Right lobe of liver (tissue), 6 donors: ENCODE data around the gene LLGL2. TPM values are rescaled to one million over a fixed set of nuclear protein-coding genes. Genes with fewer than 3 reads are reported as not detected.

Experiments used
- ATAC-seq, 4 donors: fragments of 200-7000 bp; cut with Tn5 transposase; one replicate each; pipeline ENCODE4 v1.9.1; 2020; ENCODE audit warnings: mild to moderate bottlenecking in 4 of 4, moderate library complexity in 4 of 4
- DNase-seq, 3 donors: peaks; one replicate each; pipeline ENCODE4 v3.0.0-alpha.2; 2020
- H3K27ac ChIP-seq, 3 donors: fragments of 200-600 bp; one replicate each; pipeline ENCODE4 v1.8.0; 2022
- H3K27me3 ChIP-seq, 2 donors: fragments of 200-600 bp; one replicate each; pipeline ENCODE4 v1.8.0; 2022
- H3K36me3 ChIP-seq, 4 donors: fragments of 200-600 bp; sonication (generic) in 1 of 4; one replicate each; pipeline versions ENCODE4 v1.5.1 to v1.8.0; 2017 to 2022; ENCODE audit warnings: control low read depth in 1 of 4
- H3K4me1 ChIP-seq, 4 donors: fragments of 200-600 bp; sonication (generic) in 1 of 4; one replicate each; pipeline versions ENCODE4 v1.5.1 to v1.8.0; 2017 to 2022; ENCODE audit warnings: control low read depth in 1 of 4
- H3K4me3 ChIP-seq, 3 donors: fragments of 200-600 bp; one replicate each; pipeline ENCODE4 v1.8.0; 2022
- H3K9me3 ChIP-seq, 4 donors: fragments of 200-600 bp; sonication (generic) in 1 of 4; one replicate each; pipeline versions ENCODE4 v1.5.1 to v1.8.0; 2017 to 2022; ENCODE audit warnings: control low read depth in 1 of 4
- POLR2A ChIP-seq: fragments of 450-650 bp; IDR thresholded peaks from one replicate; pipeline ENCODE4 v1.6.1; 2017; ENCODE audit warnings: antibody characterized with exemption, mild to moderate bottlenecking
- WGBS: methylation state at CpG from one replicate; pipeline ENCODE4 v1.1.6; 2018; ENCODE audit warnings: low coverage, low lambda C conversion rate; ENCODE audit not compliant: insufficient coverage; ENCODE audit errors: missing lambda C conversion rate; 5-methylcytosine and 5-hydroxymethylcytosine counted together
- intact Hi-C, 2 donors: fragments of 100-400 bp; cut with DNase I; formaldehyde crosslinking; loops; one replicate each; pipeline versions ENCODE4 v1.11.2 to v1.14.1; 2022
- total RNA-seq, 6 experiments: library from RNA; depleted of rRNA in 2 of 6; stranded (reverse); fragments of >200 nt in 2 of 6; fragmentation: NEBNext Ultra II Directional in 3 of 6; extraction: Animal tissue kit (Norgen Biotek cat#: 25700) in 3 of 6; gene quantifications; one replicate each; pipeline versions ENCODE4 v1.1.0 to v1.2.4, GENCODE V29; 2016 to 2023
- TF ChIP-seq, protein P1 (sequence below), 4 donors: fragments of 200-600 bp in 3 of 4; fragments of 450-650 bp in 1 of 4; IDR thresholded peaks; one replicate each; pipeline versions ENCODE4 v1.5.1 to v1.8.0; 2016 to 2022; ENCODE audit warnings: antibody characterized with exemption in 4 of 4, mild to moderate bottlenecking in 2 of 4
- donor health status: DM: no; HTN: yes; CAD: no.
- donor health status: DM: no; HTN: no; CAD: no.
- donor health status: DM: no; HTN: no; CAD: no.
- donor health status: DM: no; HTN: yes; CAD: no.
- donor health status: DM: no; HTN: yes; CAD: no.

Gene LLGL2
- total RNA-seq, 6 experiments from 2014 or later, result 32.8 to 71.4 (median 44.6) TPM

DNA sequence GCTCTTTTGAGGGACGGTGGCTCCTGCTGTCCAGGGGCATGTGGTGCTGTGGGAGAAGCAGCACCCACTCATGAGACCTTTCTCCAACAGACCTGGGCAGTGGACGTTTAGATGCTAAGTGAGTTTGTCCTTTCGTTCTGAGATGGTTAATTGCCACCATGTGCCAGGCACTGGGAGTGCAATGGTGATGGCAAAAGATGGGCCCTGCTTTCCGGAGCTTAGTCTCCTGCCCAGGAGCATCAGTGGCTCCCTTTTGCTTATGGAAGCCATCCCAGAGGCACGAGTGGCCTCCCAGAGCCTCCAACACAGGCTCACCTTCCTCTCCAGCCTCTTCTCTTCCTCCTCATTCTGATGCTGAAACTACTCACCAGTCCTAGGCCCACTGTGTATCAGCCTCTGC, 38.5 kb upstream of the LLGL2 start:
- peak overlapping the region in 2 of 3 donors; percentile 20 to 33 for H3K27ac ChIP-seq

DNA sequence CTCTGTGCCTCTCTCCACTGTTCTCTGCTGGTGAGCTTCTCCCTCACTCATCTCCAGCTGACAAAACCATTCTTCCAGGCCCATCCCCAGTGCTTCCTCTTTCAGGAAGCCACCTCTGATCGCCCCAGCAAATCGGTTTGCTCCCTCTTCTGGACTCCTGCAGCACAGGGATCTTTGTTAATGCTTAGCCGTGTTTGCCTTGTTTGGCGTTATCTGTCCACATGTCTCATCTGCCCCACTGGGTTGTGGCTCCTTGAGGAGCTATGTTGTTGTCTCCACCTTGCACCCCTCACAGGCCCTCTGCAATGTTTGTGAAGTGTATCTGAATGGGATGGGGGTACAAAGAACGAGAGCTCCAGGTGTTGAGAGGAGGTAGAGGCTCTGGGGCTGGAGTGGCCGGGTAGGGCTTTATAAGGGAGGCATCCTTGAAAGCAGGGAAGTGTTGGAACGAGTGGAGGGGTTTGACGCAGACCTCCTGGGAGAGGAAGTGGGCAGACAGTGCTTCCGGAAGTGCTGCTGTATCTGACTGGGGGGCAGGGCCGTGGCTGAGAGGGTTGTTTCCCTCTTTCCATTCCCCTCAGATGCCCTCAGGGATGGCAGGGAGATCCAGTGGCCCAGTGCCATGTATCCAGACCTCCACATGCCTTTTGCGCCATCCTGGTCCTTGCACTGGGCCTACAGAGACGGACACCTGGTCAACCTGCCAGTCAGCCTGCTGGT, 38.0 kb upstream of the LLGL2 start:
- intact Hi-C loops, result no loop called here
- Histone ChIP-seq H3K36me3 (no peaks in the 10 kb centered on the region), H3K4me3 (no peak overlapping the region), H3K27ac (peak overlapping the region in 2 of 3 donors; percentile 20 to 33), H3K9me3 (no peaks in the 10 kb centered on the region), H3K4me1 (peaks cover 0 to 7% (median 0%) of the 10 kb centered on the region in 4 donors), H3K27me3 (no peaks in the 10 kb centered on the region)
- DNase-seq (peak in 2 of 3 donors; percentile 49 to 62), ATAC-seq (peak; percentile 36 to 67 (median 44))
- 40% methylated on average over 9 of the region's 12 CpGs for WGBS
- TF ChIP-seq POLR2A, result no peak
- TF ChIP-seq, protein P1, sequence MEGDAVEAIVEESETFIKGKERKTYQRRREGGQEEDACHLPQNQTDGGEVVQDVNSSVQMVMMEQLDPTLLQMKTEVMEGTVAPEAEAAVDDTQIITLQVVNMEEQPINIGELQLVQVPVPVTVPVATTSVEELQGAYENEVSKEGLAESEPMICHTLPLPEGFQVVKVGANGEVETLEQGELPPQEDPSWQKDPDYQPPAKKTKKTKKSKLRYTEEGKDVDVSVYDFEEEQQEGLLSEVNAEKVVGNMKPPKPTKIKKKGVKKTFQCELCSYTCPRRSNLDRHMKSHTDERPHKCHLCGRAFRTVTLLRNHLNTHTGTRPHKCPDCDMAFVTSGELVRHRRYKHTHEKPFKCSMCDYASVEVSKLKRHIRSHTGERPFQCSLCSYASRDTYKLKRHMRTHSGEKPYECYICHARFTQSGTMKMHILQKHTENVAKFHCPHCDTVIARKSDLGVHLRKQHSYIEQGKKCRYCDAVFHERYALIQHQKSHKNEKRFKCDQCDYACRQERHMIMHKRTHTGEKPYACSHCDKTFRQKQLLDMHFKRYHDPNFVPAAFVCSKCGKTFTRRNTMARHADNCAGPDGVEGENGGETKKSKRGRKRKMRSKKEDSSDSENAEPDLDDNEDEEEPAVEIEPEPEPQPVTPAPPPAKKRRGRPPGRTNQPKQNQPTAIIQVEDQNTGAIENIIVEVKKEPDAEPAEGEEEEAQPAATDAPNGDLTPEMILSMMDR (IDR thresholded peaks at IDR 0.05), result no peak

More for the DNA sequence above, 38.5 kb upstream of the LLGL2 start:
- Histone ChIP-seq H3K4me3 (no peak overlapping the region), H3K36me3 (no peaks in the 10 kb centered on the region), H3K4me1 (peaks cover 0 to 7% (median 0%) of the 10 kb centered on the region in 4 donors), H3K9me3 (no peaks in the 10 kb centered on the region), H3K27me3 (no peaks in the 10 kb centered on the region)
- peak in 1 of 3 donors; percentile 43 for DNase-seq
- TF ChIP-seq POLR2A, result no peak
- TF ChIP-seq, protein P1 (IDR thresholded peaks at IDR 0.05), result no peak
- no peak for ATAC-seq
- no CpG with 5 or more reads among the region's 5 CpGs for WGBS
- intact Hi-C loops, result no loop called here

DNA sequence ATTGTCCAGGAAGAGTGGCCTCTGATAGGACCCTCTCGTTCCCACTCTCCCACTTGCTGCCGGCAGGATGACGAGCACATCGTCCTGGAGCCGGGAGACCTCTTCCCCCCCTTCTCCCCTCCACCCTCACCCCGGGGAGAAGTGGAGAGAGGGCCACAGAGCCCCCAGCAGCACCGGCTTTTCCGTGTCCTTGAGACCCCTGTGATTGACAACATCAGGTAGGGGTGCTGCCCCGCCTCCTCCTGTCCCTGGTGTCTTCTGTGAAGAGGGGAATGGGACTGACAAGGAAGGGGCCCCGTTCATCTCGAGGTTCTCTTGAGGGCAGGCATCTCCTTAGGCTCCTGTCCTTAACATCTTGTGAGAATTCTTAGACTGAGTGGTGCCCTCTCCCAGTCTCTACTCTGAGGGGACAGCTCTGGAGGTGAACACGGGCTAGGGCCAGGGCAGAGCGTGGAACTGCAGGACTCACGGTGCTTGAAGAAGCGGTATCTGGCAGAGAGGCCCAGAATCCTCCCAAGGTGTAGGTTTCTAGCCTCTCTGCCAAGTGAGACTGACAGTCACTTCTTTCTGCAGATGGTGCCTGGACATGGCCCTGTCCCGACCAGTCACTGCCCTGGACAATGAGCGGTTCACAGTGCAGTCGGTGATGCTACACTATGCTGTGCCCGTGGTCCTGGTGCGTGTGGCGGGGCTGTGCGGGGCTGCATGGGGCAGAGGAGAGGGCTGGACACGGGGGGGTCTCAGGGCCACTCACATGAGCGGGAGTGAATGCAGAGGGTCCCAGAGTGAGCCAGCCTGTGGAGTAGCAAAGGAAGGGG, 36.6 kb upstream of the LLGL2 start:
- intact Hi-C loops, result no loop called here
- H3K9me3 ChIP-seq, result no peaks in the 10 kb centered on the region
- peaks cover 0 to 14% (median 5%) of the 10 kb centered on the region in 4 donors for H3K36me3 ChIP-seq
- H3K4me3 ChIP-seq, result no peak overlapping the region
- TF ChIP-seq POLR2A, result no peak
- TF ChIP-seq, protein P1 (IDR thresholded peaks at IDR 0.05), result no peak
- no peak for ATAC-seq
- WGBS, result 93% methylated on average over 3 of the region's 24 CpGs
- no peaks in the 10 kb centered on the region for H3K27me3 ChIP-seq
- H3K4me1 ChIP-seq, result peaks cover 0 to 7% (median 0%) of the 10 kb centered on the region in 4 donors
- DNase-seq, result no peak
- no peak overlapping the region for H3K27ac ChIP-seq

DNA sequence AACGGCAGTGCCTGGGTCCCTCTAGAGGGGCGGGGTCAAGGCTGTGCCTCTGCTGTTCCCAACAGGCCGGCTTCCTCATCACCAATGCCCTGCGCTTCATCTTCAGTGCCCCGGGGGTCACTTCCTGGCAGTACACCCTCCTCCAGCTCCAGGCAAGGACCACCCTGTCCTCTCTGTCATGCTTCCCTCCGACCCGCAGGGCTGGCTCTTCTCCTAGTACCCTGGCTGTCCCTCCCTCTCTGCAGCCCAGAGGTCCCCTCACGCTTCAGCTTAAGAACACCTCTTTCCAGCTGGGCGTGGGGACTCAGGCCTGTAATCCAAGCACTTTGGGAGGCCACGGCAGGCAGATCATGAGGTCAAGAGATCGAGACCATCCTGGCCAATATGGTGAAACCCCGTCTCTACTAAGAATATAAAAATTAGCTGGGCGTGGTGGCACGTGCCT, 36.0 kb upstream of the LLGL2 start:
- ATAC-seq (no peak), DNase-seq (peak in 1 of 3 donors; percentile 44)
- H3K9me3 ChIP-seq, result no peaks in the 10 kb centered on the region
- intact Hi-C loops, result no loop called here
- H3K36me3 ChIP-seq, result peaks cover 0 to 14% (median 6%) of the 10 kb centered on the region in 4 donors
- no peak overlapping the region for H3K27ac ChIP-seq
- 61% methylated on average over 6 of the region's 14 CpGs for WGBS
- no peaks in the 10 kb centered on the region for H3K27me3 ChIP-seq
- peaks cover 0 to 7% (median 0%) of the 10 kb centered on the region in 4 donors for H3K4me1 ChIP-seq
- no peak overlapping the region for H3K4me3 ChIP-seq
- TF ChIP-seq, protein P1 (IDR thresholded peaks at IDR 0.05), result no peak
- no peak for TF ChIP-seq POLR2A
